ENCODE results near the gene ACAT2. TPM values are rescaled to one million over a fixed set of nuclear protein-coding genes. Genes with fewer than 3 reads are reported as not detected.
"Not testable (repeated sequence)": the region's sequence is repeated elsewhere in the genome, so short reads cannot be mapped to it uniquely, and the experiment has no call there.

ACAT2 gene
- total RNA-seq, 2 donors from 2014 or later = 66.2 to 90.3 TPM

DNA sequence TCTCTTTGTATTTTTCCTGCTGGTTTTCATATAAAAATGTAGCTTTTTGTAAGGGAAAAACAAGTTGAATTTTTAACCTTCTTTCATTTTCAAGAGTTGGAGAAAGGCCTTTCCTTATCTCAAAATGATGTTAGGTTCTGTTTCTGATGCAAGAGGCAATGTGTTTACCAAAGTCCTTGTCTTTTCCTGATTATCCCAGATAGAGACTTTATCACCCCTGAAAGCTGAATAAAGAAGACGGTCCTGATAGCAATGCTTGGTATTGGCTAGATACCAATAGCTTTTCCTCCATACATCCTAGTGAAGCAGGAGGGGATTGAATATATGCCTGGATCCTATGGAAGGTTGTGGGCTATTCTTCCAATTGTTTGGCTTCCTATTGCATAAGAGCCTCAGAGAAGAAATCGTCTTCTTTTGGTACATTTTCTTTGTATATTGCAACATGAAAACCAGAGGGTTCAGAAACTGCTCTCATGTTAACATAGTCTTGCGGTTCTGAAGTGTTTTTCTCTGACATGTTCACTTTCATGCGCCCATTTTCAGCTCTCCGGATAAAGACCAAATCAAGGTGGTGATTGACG lies 43.7 kb downstream of the ACAT2 start:
- no peak overlapping the region for H3K4me3 Mint-ChIP-seq
- no peaks in the 10 kb centered on the region for H3K27me3 Mint-ChIP-seq
- no peaks in the 10 kb centered on the region for H3K9me3 Mint-ChIP-seq
- no peak for ATAC-seq (replicated peaks)
- no peaks in the 10 kb centered on the region for H3K4me1 Mint-ChIP-seq
- no peak overlapping the region for H3K27ac Mint-ChIP-seq
- no peaks in the 10 kb centered on the region for H3K36me3 Mint-ChIP-seq (ENCODE audit: low read depth)

DNA sequence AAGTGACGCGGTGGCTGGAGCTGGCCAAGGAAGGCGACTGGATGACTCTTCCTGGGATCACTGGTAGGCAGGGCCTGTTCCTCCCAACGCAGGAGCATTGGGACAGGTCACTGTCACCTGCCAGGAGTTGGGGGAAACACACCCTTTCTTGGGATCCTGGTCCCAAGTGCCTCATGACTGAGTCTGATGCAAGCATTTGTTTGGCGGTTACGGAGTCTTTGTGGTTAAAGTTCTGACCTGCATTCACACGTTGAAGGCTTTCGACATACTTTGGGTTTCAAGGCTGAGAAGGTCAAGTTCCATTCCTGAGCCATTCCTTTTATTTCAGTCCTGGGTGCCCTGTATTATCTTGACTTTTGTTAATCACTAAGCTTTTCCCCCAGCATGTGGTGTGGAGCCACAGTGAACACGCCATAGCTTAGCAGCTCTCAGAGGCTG lies 44.2 kb downstream of the ACAT2 start:
- no peak for ATAC-seq (replicated peaks)
- Mint-ChIP-seq H3K9me3 (no peaks in the 10 kb centered on the region), H3K27me3 (no peaks in the 10 kb centered on the region), H3K4me3 (no peak overlapping the region), H3K4me1 (no peaks in the 10 kb centered on the region), H3K27ac (no peak overlapping the region), H3K36me3 (ENCODE audit: low read depth) (no peaks in the 10 kb centered on the region)

DNA sequence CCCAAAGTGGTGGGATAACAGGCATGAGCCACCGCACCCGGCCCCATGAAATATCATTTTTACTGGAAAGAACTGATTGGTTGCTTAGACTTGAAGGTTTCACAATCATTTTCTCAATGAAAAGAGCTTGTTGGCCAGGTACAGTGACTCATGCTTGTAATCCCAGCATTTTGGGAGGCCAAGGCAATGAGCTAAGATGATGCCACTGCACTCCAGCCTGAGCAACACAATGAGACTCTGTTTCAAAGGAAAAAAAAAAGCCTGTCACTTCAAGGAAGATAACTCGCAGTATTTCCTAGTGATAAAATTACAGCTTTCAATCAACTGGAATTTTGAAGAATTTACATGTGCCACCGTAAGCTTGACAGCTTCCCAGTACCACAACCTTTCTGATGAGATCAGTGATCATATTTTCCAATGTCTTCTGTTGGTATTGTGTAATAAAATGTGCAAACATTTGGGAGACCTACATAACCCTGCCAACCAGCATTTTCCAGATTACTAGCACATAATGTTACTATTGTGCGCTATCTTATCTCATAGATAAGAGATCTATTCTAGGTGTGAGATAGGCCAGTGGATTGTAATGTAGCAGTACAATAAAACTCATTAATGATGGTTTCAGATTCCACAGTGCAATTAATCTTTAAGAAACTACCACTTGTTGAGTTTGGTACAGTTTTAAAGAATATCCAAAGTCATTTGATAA lies 45.5 kb downstream of the ACAT2 start:
- no peaks in the 10 kb centered on the region for H3K4me1 Mint-ChIP-seq
- H3K36me3 Mint-ChIP-seq (ENCODE audit: low read depth) = no peaks in the 10 kb centered on the region
- H3K27me3 Mint-ChIP-seq = no peaks in the 10 kb centered on the region
- H3K27ac Mint-ChIP-seq = no peak overlapping the region
- H3K9me3 Mint-ChIP-seq = no peaks in the 10 kb centered on the region
- no peak overlapping the region for H3K4me3 Mint-ChIP-seq
- no peak for ATAC-seq (replicated peaks)

DNA sequence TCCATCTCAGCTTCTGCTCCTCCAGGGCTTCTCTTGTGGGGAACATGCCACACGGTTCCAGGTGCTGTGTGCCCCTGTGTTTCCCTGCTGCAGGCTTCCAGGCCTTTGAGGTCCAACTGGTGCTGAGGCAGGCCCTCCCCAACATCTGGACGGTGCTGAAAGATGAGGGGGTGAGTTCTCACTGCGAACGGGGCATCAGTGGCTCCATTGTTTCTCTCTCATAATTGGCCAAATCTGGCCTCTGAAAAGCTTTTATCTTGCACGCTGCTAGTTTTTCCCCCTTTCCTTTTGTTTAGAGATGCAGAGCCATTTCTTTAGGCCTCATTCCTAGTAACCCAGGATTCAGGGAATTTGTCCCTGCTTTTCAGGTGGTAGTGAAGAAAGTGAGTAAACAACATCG lies 46.8 kb downstream of the ACAT2 start:
- Mint-ChIP-seq H3K4me1 (no peaks in the 10 kb centered on the region), H3K4me3 (no peak overlapping the region), H3K36me3 (ENCODE audit: low read depth) (no peaks in the 10 kb centered on the region), H3K9me3 (no peaks in the 10 kb centered on the region), H3K27me3 (no peaks in the 10 kb centered on the region), H3K27ac (no peak overlapping the region)
- no peak for ATAC-seq (replicated peaks)

DNA sequence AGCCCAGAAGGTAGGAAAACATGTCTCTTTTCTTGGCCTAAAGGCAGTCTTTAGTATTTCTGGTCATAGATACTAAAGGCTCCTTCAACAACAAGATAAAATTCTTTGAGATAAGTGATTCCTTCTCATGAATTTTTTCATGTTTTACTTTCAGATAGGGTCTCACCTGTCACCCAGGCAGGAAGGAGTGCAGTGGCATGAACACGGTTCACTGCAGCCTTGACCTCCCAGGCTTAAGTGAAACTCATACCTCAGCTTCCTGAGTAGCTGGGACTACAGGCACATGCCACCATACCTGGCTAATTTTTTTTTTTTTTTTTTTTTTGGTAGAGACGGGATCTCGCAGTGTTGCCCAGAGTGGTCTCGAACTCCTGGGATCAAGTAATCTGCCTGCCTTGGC lies 47.3 kb downstream of the ACAT2 start:
- Mint-ChIP-seq H3K36me3 (ENCODE audit: low read depth) (no peaks in the 10 kb centered on the region), H3K4me1 (no peaks in the 10 kb centered on the region), H3K9me3 (no peaks in the 10 kb centered on the region), H3K27me3 (no peaks in the 10 kb centered on the region), H3K27ac (no peak overlapping the region), H3K4me3 (no peak overlapping the region)
- ATAC-seq (replicated peaks) = no peak

DNA sequence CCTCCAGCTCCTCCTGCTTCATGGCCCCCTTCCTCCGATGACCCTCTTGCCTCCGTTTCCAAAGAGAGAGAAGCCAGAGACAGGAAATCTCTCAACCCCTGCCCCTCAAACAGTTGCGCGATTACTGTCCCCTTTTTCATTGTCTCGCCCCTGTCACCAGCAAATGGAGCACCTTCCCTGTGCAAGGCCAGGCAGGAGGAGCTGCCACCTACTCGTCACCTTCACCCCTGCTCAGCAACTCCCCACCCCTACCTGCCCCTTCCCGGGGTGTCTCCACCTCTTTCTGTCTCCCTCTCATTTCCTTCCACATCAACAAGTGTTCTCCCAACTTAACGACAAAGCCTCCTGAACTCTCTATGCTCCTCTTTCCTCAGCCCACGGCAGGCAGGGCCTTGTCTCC lies 51.9 kb downstream of the ACAT2 start:
- Mint-ChIP-seq H3K4me1 (no peaks in the 10 kb centered on the region), H3K36me3 (ENCODE audit: low read depth) (no peaks in the 10 kb centered on the region), H3K27ac (no peak overlapping the region), H3K27me3 (no peaks in the 10 kb centered on the region), H3K4me3 (no peak overlapping the region), H3K9me3 (no peaks in the 10 kb centered on the region)
- no peak for ATAC-seq (replicated peaks)

DNA sequence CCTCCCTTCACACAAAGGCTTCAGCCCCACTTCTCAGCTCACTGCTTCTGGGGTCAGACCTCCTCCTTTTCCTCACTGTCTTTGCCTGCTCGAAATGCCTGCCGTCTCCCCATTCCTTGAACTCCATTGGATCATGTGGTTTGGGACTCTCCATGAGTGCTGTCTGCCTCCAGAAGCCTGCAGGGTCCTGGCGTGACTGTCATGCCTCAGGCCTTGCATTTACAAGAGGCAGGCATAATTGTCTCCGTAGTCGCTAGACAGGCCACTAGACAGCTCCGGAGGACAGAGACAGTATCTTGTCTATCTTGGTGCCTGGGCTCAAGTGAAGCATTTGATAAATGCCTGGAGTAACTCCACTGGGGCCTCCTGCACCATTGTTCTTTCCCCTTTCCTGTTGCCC lies 53.6 kb downstream of the ACAT2 start:
- H3K27me3 Mint-ChIP-seq = no peaks in the 10 kb centered on the region
- H3K4me3 Mint-ChIP-seq = no peak overlapping the region
- H3K9me3 Mint-ChIP-seq = no peaks in the 10 kb centered on the region
- no peak overlapping the region for H3K27ac Mint-ChIP-seq
- no peaks in the 10 kb centered on the region for H3K36me3 Mint-ChIP-seq (ENCODE audit: low read depth)
- no peak for ATAC-seq (replicated peaks)
- peaks cover 11% of the 10 kb centered on the region for H3K4me1 Mint-ChIP-seq

DNA sequence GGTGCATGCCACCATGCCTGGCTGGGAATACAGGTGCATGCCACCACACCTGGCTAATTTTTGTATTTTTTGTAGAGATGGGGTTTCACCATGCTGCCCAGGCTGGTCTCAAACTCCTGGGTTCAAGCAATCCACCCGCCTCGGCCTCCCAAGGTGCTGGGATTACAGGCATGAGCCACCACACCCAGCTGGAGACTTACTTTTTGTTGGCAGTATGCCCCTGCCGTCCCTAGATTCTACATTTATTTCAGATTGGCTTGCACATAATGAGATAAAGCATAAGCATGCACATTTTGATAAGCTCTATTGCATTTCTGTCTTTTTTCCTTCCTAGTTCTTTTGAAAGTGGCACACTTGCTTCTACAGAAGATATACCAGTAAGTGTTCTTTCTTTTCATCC lies 54.9 kb downstream of the ACAT2 start:
- not testable (repeated sequence) for H3K36me3 Mint-ChIP-seq (ENCODE audit: low read depth); H3K4me3 Mint-ChIP-seq; H3K27me3 Mint-ChIP-seq; H3K27ac Mint-ChIP-seq; H3K9me3 Mint-ChIP-seq; ATAC-seq (replicated peaks)
- H3K4me1 Mint-ChIP-seq = peaks cover 15% of the 10 kb centered on the region

DNA sequence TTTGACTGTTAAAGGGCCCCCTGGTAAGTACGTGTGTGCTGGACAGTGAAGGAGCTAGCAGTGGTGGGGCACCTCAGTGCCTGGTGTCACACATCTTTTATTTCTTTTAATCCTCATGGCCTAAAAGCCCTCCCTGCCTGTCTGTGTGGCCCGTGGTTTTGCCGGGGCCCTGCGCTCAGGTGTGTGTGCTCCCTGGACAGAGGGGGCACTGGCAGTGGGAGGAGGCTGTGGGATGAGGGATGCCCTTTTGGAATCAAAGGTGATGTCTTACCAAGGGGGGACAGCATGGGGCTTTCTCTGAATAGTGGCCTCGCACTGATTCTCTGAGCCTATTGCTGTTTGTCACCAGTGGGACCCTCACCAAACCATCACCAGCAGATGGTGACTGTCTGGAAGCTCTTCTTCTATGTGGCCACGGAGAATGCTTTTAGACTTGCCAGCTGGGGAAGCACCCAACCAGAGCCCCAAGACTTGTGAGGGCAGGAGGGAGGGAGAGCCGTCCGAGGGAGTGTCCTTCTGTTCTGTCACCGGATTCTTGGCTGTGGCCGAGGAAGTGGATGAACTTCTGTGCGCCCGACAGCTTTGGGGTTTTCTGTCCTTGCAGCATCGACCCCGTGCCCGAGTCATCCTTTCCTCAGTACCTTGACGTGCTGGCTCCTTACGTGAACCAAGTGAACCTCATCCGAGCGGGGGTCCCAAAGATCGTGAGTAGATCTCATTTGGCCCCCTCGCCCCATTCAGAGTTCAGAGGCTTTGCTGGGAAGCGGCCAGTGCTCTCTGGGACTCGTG lies 56.3 kb downstream of the ACAT2 start:
- no peaks in the 10 kb centered on the region for H3K27me3 Mint-ChIP-seq
- H3K27ac Mint-ChIP-seq = no peak overlapping the region
- H3K4me3 Mint-ChIP-seq = no peak overlapping the region
- H3K36me3 Mint-ChIP-seq (ENCODE audit: low read depth) = no peaks in the 10 kb centered on the region
- no peaks in the 10 kb centered on the region for H3K9me3 Mint-ChIP-seq
- no peak for ATAC-seq (replicated peaks)
- peaks cover 15% of the 10 kb centered on the region for H3K4me1 Mint-ChIP-seq

DNA sequence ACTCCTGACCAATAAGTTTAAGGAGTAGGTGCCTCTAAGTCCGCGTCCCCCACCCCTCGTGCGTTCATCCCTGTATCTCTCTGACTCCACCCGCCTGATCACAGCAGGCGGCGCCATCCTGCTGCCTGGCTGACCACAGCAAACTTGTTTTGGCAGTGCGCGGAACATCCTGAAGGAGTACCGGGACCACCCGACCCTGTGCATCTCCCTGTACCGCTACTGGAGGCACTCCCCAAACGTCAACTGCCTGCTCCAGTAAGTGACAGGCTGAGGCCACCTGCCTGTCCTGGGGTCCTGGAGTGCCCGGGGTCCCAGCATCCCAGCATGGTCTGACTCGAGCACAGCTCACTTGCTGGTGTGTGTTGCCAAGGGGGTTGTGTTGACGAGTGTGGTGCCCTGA lies 57.3 kb downstream of the ACAT2 start:
- H3K4me3 Mint-ChIP-seq = peak overlapping the region; percentile 73
- peaks cover 15% of the 10 kb centered on the region for H3K4me1 Mint-ChIP-seq
- H3K9me3 Mint-ChIP-seq = no peaks in the 10 kb centered on the region
- no peak for ATAC-seq (replicated peaks)
- no peaks in the 10 kb centered on the region for H3K36me3 Mint-ChIP-seq (ENCODE audit: low read depth)
- H3K27ac Mint-ChIP-seq = peak overlapping the region; percentile 81
- no peaks in the 10 kb centered on the region for H3K27me3 Mint-ChIP-seq

DNA sequence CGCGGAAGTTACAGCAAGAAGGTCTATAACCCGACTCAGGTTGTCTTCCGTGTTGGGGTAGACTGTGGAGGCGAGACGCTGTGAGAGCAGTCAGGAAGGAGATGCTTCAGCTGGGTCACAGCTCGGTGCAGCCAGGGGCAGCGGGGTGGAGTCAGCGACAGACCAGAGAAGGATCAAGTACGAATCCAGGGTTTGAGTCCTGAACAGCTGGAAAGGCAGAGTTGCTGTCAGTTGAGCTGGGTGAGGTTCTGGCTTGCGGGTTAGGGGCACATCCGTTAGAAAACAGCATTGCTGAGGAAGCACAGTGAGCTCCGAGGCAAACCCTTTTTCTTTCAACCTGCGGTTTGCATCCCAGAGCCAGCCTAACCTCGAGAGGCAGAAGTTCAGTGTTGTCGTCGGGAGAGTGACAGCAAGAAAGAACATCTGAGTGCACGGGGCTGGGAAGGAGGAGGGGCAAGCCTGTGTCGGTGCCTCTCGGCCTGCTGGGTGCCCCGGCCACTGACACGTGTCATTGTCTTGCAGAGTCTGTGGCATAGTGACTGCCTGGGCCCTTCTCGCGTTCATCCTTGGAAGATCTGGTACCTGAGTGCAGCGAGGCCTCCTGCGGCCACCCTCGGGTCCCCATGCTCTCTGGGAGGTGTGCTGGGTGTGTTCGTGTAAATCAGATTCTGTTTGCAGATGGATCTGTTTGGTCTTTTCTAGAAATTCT lies 58.2 kb downstream of the ACAT2 start:
- peaks cover 15% of the 10 kb centered on the region for H3K4me1 Mint-ChIP-seq
- no peaks in the 10 kb centered on the region for H3K27me3 Mint-ChIP-seq
- H3K36me3 Mint-ChIP-seq (ENCODE audit: low read depth) = no peaks in the 10 kb centered on the region
- H3K9me3 Mint-ChIP-seq = no peaks in the 10 kb centered on the region
- peak overlapping the region; percentile 81 for H3K27ac Mint-ChIP-seq
- H3K4me3 Mint-ChIP-seq = peak overlapping the region; percentile 73
- ATAC-seq (replicated peaks) = peak; percentile 84

DNA sequence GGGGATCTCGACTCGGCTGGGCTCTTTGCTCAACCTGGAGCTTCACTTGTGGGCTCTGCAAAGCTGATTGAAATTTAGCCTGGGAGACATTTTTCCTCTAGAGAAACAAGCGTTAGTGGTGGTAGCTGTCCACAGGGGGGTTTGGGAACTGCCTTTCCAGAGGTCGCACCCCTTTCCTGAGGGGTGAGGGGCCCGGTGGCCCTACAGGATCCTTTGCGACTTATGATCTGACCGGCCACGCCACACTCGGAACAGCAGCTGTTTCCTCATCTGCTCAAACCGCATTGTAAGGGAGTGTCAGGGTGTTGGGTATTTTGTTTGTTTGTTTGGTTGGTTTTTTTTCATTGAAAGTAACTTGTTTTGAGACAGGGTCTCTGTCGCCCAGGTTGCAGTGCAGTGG lies 59.3 kb downstream of the ACAT2 start:
- no peak overlapping the region for H3K27ac Mint-ChIP-seq
- no peak overlapping the region for H3K4me3 Mint-ChIP-seq
- no peaks in the 10 kb centered on the region for H3K36me3 Mint-ChIP-seq (ENCODE audit: low read depth)
- ATAC-seq (replicated peaks) = no peak
- H3K9me3 Mint-ChIP-seq = no peaks in the 10 kb centered on the region
- peaks cover 15% of the 10 kb centered on the region for H3K4me1 Mint-ChIP-seq
- H3K27me3 Mint-ChIP-seq = no peaks in the 10 kb centered on the region

DNA sequence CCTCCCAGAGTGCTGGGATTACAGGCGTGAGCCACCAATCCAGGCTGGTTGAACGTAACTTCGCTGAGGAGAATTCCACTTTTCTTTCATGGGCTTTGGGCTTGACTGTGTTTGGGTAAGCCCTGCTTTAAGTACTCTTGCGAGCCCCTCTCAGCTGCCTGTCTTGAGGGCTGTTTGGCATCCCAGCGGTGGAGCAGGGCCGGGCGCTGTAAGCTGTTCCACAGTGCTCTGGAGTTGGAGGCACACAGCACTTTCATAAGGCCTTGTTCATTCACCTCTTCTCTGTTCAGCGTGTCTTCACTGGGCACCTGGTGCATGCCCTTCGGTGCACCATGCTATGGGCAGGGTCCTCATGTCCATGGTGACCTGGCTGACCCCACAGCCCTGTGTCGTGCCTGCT lies 59.9 kb downstream of the ACAT2 start:
- no peak overlapping the region for H3K4me3 Mint-ChIP-seq
- H3K27ac Mint-ChIP-seq = no peak overlapping the region
- no peaks in the 10 kb centered on the region for H3K36me3 Mint-ChIP-seq (ENCODE audit: low read depth)
- ATAC-seq (replicated peaks) = no peak
- no peaks in the 10 kb centered on the region for H3K9me3 Mint-ChIP-seq
- peaks cover 15% of the 10 kb centered on the region for H3K4me1 Mint-ChIP-seq
- H3K27me3 Mint-ChIP-seq = no peaks in the 10 kb centered on the region

DNA sequence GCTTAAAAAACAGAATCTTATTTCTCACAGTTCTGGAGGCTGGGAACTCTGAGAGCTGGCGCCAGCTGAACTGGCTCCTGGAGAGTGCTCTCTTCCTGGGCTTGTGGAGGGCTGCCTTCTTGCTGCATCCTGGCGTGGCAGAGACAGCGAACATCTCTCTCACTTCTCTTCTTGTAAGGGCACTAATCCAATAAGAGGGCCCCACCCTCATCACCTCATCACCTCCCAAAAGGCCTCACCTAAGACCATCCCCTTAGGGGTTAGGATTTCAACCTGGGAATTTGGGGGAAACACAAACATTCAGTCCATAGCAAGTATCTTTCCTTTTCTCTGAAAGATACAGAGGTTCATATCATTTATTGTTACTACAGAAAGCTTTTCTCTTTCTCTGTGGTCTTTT lies 62.1 kb downstream of the ACAT2 start:
- Mint-ChIP-seq H3K36me3 (ENCODE audit: low read depth) (no peaks in the 10 kb centered on the region), H3K4me3 (no peak overlapping the region), H3K4me1 (peaks cover 15% of the 10 kb centered on the region), H3K9me3 (no peaks in the 10 kb centered on the region), H3K27me3 (no peaks in the 10 kb centered on the region), H3K27ac (peak overlapping the region; percentile 15)
- ATAC-seq (replicated peaks) = no peak

Data from activated T-helper 17 cell treated with anti-CD3 and anti-CD28 coated beads, Interleukin-2, amount 50 U/mL, for 72 hours (primary cell).